Endothelial cell of umbilical vein (primary cell): ENCODE data around the gene ERGIC1. TPM values are rescaled to one million over a fixed set of nuclear protein-coding genes. Genes with fewer than 3 reads are reported as not detected.

Experiments used
- BruUV-seq: library from RNA; stranded (reverse); fragments of 400-500 nt; replicated peaks from 2 replicates; lab custom pipeline; 2021; lab: Mats Ljungman, UMichigan
- CTCF ChIA-PET: fragments of 300-600, 350-600 bp; sonication (Branson Sonifier 250); formaldehyde crosslinking; loops from one replicate; lab custom pipeline; 2021; ENCODE audit warnings: antibody characterized with exemption, inconsistent platforms; lab: Charles Lee
- POLR2A ChIA-PET: fragments of 300-600, 350-600 bp; sonication (Branson Sonifier 250); formaldehyde crosslinking; loops from one replicate; lab custom pipeline; 2021; ENCODE audit warnings: antibody characterized with exemption, inconsistent platforms; lab: Charles Lee
- DNase-seq: peaks from one replicate; pipeline ENCODE4 v3.0.0-alpha.2; 2011; ENCODE audit warnings: low read depth, low spot score
- FAIRE-seq: peaks from 2 replicates; lab custom pipeline; 2011; peaks lifted over from hg19 to GRCh38; lab: Jason Lieb, UNC
- H2AFZ ChIP-seq: 2 replicates; pipeline ENCODE4 v1.6.0; 2012; ENCODE audit warnings: low read depth, low read length, control low read depth, inconsistent platforms
- H3K27ac ChIP-seq: 2 replicates; pipeline ENCODE4 v1.5.1; 2011; ENCODE audit warnings: low read depth, mild to moderate bottlenecking, control low read depth, low read length, moderate library complexity; ENCODE audit not compliant: insufficient read depth
- H3K27me3 ChIP-seq, 2 experiments: 2 replicates each; pipeline versions ENCODE4 v1.6.0 to v1.6.1; 2011; ENCODE audit warnings: low read length in 2 of 2, mixed read lengths in 1 of 2; ENCODE audit not compliant: control insufficient read depth in 2 of 2, insufficient read depth in 2 of 2
- H3K36me3 ChIP-seq, 2 experiments: 2 replicates in 1 of 2; 3 replicates in 1 of 2; pipeline ENCODE4 v1.5.1; 2011; ENCODE audit warnings: low read length in 2 of 2, mild to moderate bottlenecking in 1 of 2, moderate library complexity in 1 of 2; ENCODE audit not compliant: control insufficient read depth in 2 of 2, insufficient read depth in 2 of 2; ENCODE audit errors: extremely low read depth in 1 of 2
- H3K4me1 ChIP-seq: 3 replicates; pipeline ENCODE4 v1.5.1; 2011; ENCODE audit warnings: mild to moderate bottlenecking, low read length; ENCODE audit not compliant: control insufficient read depth, insufficient read depth; ENCODE audit errors: extremely low read depth
- H3K4me2 ChIP-seq: 2 replicates; pipeline ENCODE4 v1.6.1; 2011; ENCODE audit warnings: low read length, control low read depth, mixed read lengths; ENCODE audit not compliant: insufficient read depth
- H3K4me3 ChIP-seq, 3 experiments: fragments of 200-600 bp in 1 of 3; sonication (generic), shearing (Covaris generic) in 1 of 3; replicated peaks in 1 of 3; 2 replicates each; pipeline ENCODE4 v1.5.1; 2011 to 2016; ENCODE audit warnings: control low read depth in 3 of 3, low read length in 3 of 3, mild to moderate bottlenecking in 2 of 3, inconsistent platforms in 1 of 3, low read depth in 1 of 3, moderate library complexity in 1 of 3; ENCODE audit not compliant: insufficient read depth in 1 of 3
- H3K79me2 ChIP-seq: 2 replicates; pipeline ENCODE4 v1.6.0; 2012; ENCODE audit warnings: low read length, inconsistent platforms; ENCODE audit not compliant: control insufficient read depth, insufficient read depth
- H3K9ac ChIP-seq: replicated peaks from 2 replicates; pipeline ENCODE3; 2011; ENCODE audit warnings: low read length, control low read depth; ENCODE audit not compliant: insufficient read depth; ENCODE audit errors: extremely low read depth
- H3K9me1 ChIP-seq: replicated peaks from 3 replicates; pipeline ENCODE4 v1.6.0; 2011; ENCODE audit warnings: mild to moderate bottlenecking, low read length; ENCODE audit not compliant: control insufficient read depth, insufficient read depth; ENCODE audit errors: extremely low read depth
- H3K9me3 ChIP-seq: replicated peaks from 2 replicates; pipeline ENCODE4 v1.5.1; 2012; ENCODE audit warnings: low read length, inconsistent platforms; ENCODE audit not compliant: control insufficient read depth, insufficient read depth
- H4K20me1 ChIP-seq: replicated peaks from 2 replicates; pipeline ENCODE3; 2011; ENCODE audit warnings: mild to moderate bottlenecking, low read length; ENCODE audit not compliant: control insufficient read depth, insufficient read depth; ENCODE audit errors: extremely low read depth
- EZH2 ChIP-seq: IDR thresholded peaks from 2 replicates; pipeline ENCODE4 v1.6.1; 2012; ENCODE audit warnings: borderline replicate concordance, low read depth, mild to moderate bottlenecking, moderate library complexity, low read length, inconsistent platforms; ENCODE audit not compliant: severe bottlenecking
- FOS ChIP-seq: IDR thresholded peaks from 2 replicates; pipeline ENCODE4 v1.6.1; 2011; ENCODE audit warnings: mild to moderate bottlenecking, low read length, moderate library complexity, borderline replicate concordance; ENCODE audit not compliant: insufficient read depth
- GATA2 ChIP-seq: IDR thresholded peaks from 2 replicates; pipeline ENCODE4 v1.7.0; 2011; ENCODE audit warnings: low read depth, mild to moderate bottlenecking, moderate library complexity, mixed read lengths, low read length; ENCODE audit not compliant: insufficient read length, insufficient read depth
- JUN ChIP-seq: IDR thresholded peaks from 2 replicates; pipeline ENCODE4 v1.6.1; 2011; ENCODE audit warnings: borderline replicate concordance, low read depth; ENCODE audit not compliant: insufficient read length, insufficient read depth
- MYC ChIP-seq: IDR thresholded peaks from one replicate; pipeline ENCODE4 v1.6.1; 2011; ENCODE audit warnings: mild to moderate bottlenecking, low read depth, low read length
- POLR2A ChIP-seq: IDR thresholded peaks from 2 replicates; pipeline ENCODE4 v1.6.1; 2012; ENCODE audit warnings: low read depth, mild to moderate bottlenecking, control low read depth, low read length
- POLR2AphosphoS5 ChIP-seq: IDR thresholded peaks from 2 replicates; pipeline ENCODE4 v1.6.1; 2012; ENCODE audit warnings: low read depth, mild to moderate bottlenecking, control low read depth, low read length, moderate library complexity; ENCODE audit not compliant: insufficient read depth
- dilution Hi-C: fragments of 300-500 bp; cut with MboI; formaldehyde crosslinking; loops from one replicate; pipeline ENCODE4 v1.15.0; 2019; ENCODE audit warnings: low sequenced_read_pairs; ENCODE audit not compliant: extremely low pct_ligation_motif_present
- intact Hi-C: fragments of 100-400 bp; cut with micrococcal nuclease; formaldehyde crosslinking; loops from one replicate; pipeline ENCODE4 v1.10.0; 2022
- polyA plus RNA-seq, 4 experiments: library from polyadenylated mRNA; depleted of rRNA in 3 of 4; stranded (reverse) in 3 of 4; unstranded in 1 of 4; fragments of >200 nt; gene quantifications; 2 replicates each; pipeline versions ENCODE4 v1.2.1 to v1.2.3, GENCODE V29; 2011 to 2012; ENCODE audit warnings: missing spikeins in 1 of 4
- total RNA-seq: library from RNA; stranded (reverse); gene quantifications from 2 replicates; pipeline ENCODE4 v1.2.3, GENCODE V29; 2021
- TF ChIP-seq, protein P1 (sequence below), 2 donors: IDR thresholded peaks; 1 replicate in 1 of 2; 2 replicates in 1 of 2; pipeline ENCODE4 v1.5.1; 2011; ENCODE audit warnings: low read length in 2 of 2, mild to moderate bottlenecking in 2 of 2, moderate library complexity in 2 of 2, control low read depth in 1 of 2, inconsistent platforms in 1 of 2, low read depth in 1 of 2; ENCODE audit not compliant: insufficient read depth in 1 of 2; ENCODE audit errors: extremely low read depth in 1 of 2
- TF ChIP-seq, protein P2 (sequence below): IDR thresholded peaks from 2 replicates; pipeline ENCODE4 v1.6.1; 2011; ENCODE audit not compliant: insufficient read depth, insufficient read length

ERGIC1 gene
- total and polyA plus RNA-seq, 2 donors (not counting 3 experiments of a cell fraction or from before 2014, with no cell fraction given), result 105 to 109 TPM

DNA sequence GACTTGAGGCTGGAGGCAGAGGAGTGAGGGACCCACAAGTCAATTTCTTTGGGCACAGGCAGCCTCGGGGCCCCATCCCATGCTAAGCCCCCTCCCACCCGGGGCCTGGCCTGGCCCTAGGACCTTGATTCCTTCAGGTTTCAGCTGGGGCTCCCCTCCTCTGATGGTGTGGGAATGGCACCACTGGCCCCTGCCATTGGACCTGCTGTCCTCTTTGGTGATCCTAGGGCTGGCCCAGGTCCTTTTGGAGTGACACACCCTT, 10.5 kb downstream of the ERGIC1 start:
- no TSS peak for BruUV-seq
- Histone ChIP-seq H3K27me3 (no peaks in the 10 kb centered on the region), H2AFZ (no peak overlapping the region), H4K20me1 (no peaks in the 10 kb centered on the region), H3K79me2 (peaks cover 61% of the 10 kb centered on the region), H3K9me1 (no peaks in the 10 kb centered on the region), H3K4me1 (peaks cover 6% of the 10 kb centered on the region), H3K27ac (no peak overlapping the region), H3K36me3 (no peaks in the 10 kb centered on the region), H3K4me3 (no peak overlapping the region), H3K9ac (no peak overlapping the region), H3K9me3 (no peaks in the 10 kb centered on the region), H3K4me2 (no peak overlapping the region)
- intact Hi-C loops, result no loop called here
- dilution Hi-C loops, result no loop called here
- no peak for TF ChIP-seq FOS
- TF ChIP-seq GATA2, result no peak
- TF ChIP-seq, protein P1, sequence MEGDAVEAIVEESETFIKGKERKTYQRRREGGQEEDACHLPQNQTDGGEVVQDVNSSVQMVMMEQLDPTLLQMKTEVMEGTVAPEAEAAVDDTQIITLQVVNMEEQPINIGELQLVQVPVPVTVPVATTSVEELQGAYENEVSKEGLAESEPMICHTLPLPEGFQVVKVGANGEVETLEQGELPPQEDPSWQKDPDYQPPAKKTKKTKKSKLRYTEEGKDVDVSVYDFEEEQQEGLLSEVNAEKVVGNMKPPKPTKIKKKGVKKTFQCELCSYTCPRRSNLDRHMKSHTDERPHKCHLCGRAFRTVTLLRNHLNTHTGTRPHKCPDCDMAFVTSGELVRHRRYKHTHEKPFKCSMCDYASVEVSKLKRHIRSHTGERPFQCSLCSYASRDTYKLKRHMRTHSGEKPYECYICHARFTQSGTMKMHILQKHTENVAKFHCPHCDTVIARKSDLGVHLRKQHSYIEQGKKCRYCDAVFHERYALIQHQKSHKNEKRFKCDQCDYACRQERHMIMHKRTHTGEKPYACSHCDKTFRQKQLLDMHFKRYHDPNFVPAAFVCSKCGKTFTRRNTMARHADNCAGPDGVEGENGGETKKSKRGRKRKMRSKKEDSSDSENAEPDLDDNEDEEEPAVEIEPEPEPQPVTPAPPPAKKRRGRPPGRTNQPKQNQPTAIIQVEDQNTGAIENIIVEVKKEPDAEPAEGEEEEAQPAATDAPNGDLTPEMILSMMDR (IDR thresholded peaks at IDR 0.05; ENCODE audit: extremely low read depth in 1 of 2, insufficient read depth in 1 of 2, low read depth in 1 of 2, low read length in 2 of 2), result no peak
- no peak for TF ChIP-seq POLR2AphosphoS5
- no peak for TF ChIP-seq POLR2A
- TF ChIP-seq JUN, result no peak
- DNase-seq, result no peak
- ChIA-PET CTCF (interaction anchor here (1.2 kb wide), 1 partner anchor 16 kb away, joined by 3 read pairs; no protein-coding TSS in a partner anchor), POLR2A (no interaction called here)
- no peak for FAIRE-seq

DNA sequence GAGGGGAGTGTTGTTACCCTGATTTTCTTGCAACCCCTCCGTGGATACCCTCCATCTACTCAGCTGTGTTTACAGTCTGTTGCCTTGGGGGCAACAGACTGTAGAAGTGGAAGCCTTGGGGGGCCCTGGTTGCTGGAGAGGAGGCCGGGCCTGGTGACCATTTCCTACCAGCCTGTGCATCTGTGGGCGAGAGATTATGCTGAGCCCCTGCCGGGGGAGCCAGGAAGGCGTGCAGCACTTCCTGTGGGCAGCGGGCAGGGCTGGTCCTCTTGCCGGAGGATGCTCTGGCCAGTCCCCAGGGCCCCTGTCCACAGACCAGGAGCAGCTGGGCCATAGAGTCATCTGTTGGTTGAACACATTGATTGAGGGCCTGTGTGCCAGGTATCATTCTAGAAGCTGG, 11.1 kb downstream of the ERGIC1 start:
- no peaks in the 10 kb centered on the region for H3K27me3 ChIP-seq
- no peak for FAIRE-seq
- H3K36me3 ChIP-seq, result no peaks in the 10 kb centered on the region
- ChIA-PET POLR2A (no interaction called here), CTCF (interaction anchor here (0.8 to 1.1 kb wide), 2 partner anchors 16 to 74 kb away, joined by 3 read pairs; partner anchors contain the start of gene DUSP1)
- H3K79me2 ChIP-seq, result peaks cover 63% of the 10 kb centered on the region
- no peak overlapping the region for H3K27ac ChIP-seq
- no peaks in the 10 kb centered on the region for H3K9me1 ChIP-seq
- no peaks in the 10 kb centered on the region for H3K9me3 ChIP-seq
- no peak overlapping the region for H3K4me2 ChIP-seq
- TF ChIP-seq JUN (no peak), POLR2A (no peak), GATA2 (no peak), EZH2 (no peak), FOS (no peak), MYC (no peak), POLR2AphosphoS5 (no peak)
- TF ChIP-seq, protein P1 (IDR thresholded peaks at IDR 0.05; ENCODE audit: extremely low read depth in 1 of 2, insufficient read depth in 1 of 2, low read depth in 1 of 2, low read length in 2 of 2), result no peak
- TF ChIP-seq, protein P2, sequence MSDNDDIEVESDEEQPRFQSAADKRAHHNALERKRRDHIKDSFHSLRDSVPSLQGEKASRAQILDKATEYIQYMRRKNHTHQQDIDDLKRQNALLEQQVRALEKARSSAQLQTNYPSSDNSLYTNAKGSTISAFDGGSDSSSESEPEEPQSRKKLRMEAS, result no peak
- no peaks in the 10 kb centered on the region for H4K20me1 ChIP-seq
- DNase-seq, result no peak
- no peak overlapping the region for H2AFZ ChIP-seq
- no TSS peak for BruUV-seq
- H3K9ac ChIP-seq, result no peak overlapping the region
- intact Hi-C loops (no loop called here), dilution Hi-C loops (no loop called here)
- H3K4me1 ChIP-seq, result peaks cover 8% of the 10 kb centered on the region
- H3K4me3 ChIP-seq, result no peak overlapping the region
